NK-92 (cell line): ENCODE results near the gene NINJ2.

Source experiments
- DNase-seq: peaks from one replicate; lab custom pipeline; 2025; ENCODE audit not compliant: unreplicated experiment; lab: John Stamatoyannopoulos, UW

NINJ2 gene

GRCh38 chr12:553216-554000 is 109.8 kb downstream of the NINJ2 start:
- no peak for DNase-seq

- no peak for DNase-seq
Observed at GRCh38 chr12:552466-552865, 110.8 kb downstream of the NINJ2 start.

GRCh38 chr12:550473-551260 is 112.6 kb downstream of the NINJ2 start:
- no peak for DNase-seq

GRCh38 chr12:549476-550082 is 113.7 kb downstream of the NINJ2 start:
- no peak for DNase-seq

- no peak for DNase-seq
Observed at GRCh38 chr12:547883-548470, 115.3 kb downstream of the NINJ2 start.

GRCh38 chr12:546920-547845 is 116.1 kb downstream of the NINJ2 start:
- no peak for DNase-seq

- no peak for DNase-seq
Observed at GRCh38 chr12:546265-546919, 116.9 kb downstream of the NINJ2 start.

- no peak for DNase-seq
Observed at GRCh38 chr12:545835-546234, 117.4 kb downstream of the NINJ2 start.

- DNase-seq, result no peak
Observed at GRCh38 chr12:544941-545635, 118.2 kb downstream of the NINJ2 start.

GRCh38 chr12:544142-544541 is 119.1 kb downstream of the NINJ2 start:
- DNase-seq, result no peak

- DNase-seq, result no peak
Observed at GRCh38 chr12:543114-543451, 120.2 kb downstream of the NINJ2 start.

GRCh38 chr12:542395-543113 is 120.7 kb downstream of the NINJ2 start:
- no peak for DNase-seq

- DNase-seq, result no peak
Observed at GRCh38 chr12:541676-542324, 121.4 kb downstream of the NINJ2 start.

- no peak for DNase-seq
Observed at GRCh38 chr12:539540-540310, 123.5 kb downstream of the NINJ2 start.

- DNase-seq, result no peak
Observed at GRCh38 chr12:538731-539539, 124.3 kb downstream of the NINJ2 start.

- no peak for DNase-seq
Observed at GRCh38 chr12:537772-538171, 125.5 kb downstream of the NINJ2 start.

- no peak for DNase-seq
Observed at GRCh38 chr12:536751-537245, 126.4 kb downstream of the NINJ2 start.
